Vagina (tissue), 2 donors: Measurements from ENCODE around the gene CRYAB.

Experiments
- POLR2A ChIP-seq, 2 donors: fragments of 450-650 bp; IDR thresholded peaks; one replicate each; pipeline ENCODE4 v1.6.1; 2017; ENCODE audit warnings: antibody characterized with exemption in 2 of 2, mild to moderate bottlenecking in 2 of 2, moderate library complexity in 2 of 2
- POLR2AphosphoS5 ChIP-seq, 2 donors: sonication (generic); formaldehyde crosslinking; IDR thresholded peaks; one replicate each; pipeline ENCODE4 v1.9.0; 2017; ENCODE audit warnings: antibody characterized with exemption in 2 of 2, mild to moderate bottlenecking in 2 of 2, low read depth in 1 of 2; ENCODE audit not compliant: insufficient read depth in 1 of 2
- TF ChIP-seq, protein P1 (sequence below), 3 experiments: fragments of 450-650 bp in 2 of 3; fragments of 200-600 bp in 1 of 3; sonication (generic) in 1 of 3; IDR thresholded peaks; one replicate each; pipeline ENCODE4 v1.5.1; 2017 to 2019; ENCODE audit warnings: antibody characterized with exemption in 3 of 3, mild to moderate bottlenecking in 2 of 3, moderate library complexity in 2 of 3

GRCh38 chr11:111954154-111954553 lies 42.6 kb upstream of the CRYAB start:
- TF ChIP-seq, protein P1, sequence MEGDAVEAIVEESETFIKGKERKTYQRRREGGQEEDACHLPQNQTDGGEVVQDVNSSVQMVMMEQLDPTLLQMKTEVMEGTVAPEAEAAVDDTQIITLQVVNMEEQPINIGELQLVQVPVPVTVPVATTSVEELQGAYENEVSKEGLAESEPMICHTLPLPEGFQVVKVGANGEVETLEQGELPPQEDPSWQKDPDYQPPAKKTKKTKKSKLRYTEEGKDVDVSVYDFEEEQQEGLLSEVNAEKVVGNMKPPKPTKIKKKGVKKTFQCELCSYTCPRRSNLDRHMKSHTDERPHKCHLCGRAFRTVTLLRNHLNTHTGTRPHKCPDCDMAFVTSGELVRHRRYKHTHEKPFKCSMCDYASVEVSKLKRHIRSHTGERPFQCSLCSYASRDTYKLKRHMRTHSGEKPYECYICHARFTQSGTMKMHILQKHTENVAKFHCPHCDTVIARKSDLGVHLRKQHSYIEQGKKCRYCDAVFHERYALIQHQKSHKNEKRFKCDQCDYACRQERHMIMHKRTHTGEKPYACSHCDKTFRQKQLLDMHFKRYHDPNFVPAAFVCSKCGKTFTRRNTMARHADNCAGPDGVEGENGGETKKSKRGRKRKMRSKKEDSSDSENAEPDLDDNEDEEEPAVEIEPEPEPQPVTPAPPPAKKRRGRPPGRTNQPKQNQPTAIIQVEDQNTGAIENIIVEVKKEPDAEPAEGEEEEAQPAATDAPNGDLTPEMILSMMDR (IDR thresholded peaks at IDR 0.05), result no peak
- no peak for TF ChIP-seq POLR2AphosphoS5 (IDR thresholded peaks at IDR 0.05; ENCODE audit: insufficient read depth in 1 of 2, low read depth in 1 of 2)
- no peak for TF ChIP-seq POLR2A (IDR thresholded peaks at IDR 0.05)
